Measurements from ENCODE around the gene PLXND1.

The PLXND1 gene

DNA sequence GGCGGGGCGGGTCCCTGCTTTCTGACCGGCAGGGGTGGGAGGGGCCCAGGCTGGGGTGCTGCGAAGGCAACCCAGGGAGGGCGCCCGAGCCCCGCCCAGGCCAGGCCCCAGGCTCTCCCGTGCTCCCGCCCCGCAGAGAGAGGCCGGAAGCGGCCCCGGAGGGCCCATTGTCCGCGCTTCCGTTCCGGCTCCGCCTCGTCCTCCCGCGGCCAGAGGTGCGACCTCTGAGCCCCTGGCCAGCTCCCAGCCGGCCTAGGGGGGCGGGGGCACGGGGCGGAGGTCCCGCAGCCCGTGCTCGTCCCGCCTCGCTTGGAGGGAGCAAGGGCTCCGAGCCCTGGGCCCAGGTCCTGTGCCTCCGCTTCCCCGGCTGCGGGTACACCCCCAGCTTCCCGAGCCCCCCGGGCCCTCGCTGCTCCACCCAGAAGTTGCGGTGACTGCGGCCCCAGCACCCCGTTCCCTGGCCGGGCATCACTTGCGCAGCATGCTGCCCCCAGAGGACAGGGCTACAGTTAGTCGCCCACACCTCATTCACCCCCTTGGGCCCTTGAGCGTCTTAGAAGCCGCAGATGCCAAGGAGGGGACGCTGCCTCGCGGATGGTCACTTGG is 20.4 kb upstream of the PLXND1 start:
- no peak for FAIRE-seq

DNA sequence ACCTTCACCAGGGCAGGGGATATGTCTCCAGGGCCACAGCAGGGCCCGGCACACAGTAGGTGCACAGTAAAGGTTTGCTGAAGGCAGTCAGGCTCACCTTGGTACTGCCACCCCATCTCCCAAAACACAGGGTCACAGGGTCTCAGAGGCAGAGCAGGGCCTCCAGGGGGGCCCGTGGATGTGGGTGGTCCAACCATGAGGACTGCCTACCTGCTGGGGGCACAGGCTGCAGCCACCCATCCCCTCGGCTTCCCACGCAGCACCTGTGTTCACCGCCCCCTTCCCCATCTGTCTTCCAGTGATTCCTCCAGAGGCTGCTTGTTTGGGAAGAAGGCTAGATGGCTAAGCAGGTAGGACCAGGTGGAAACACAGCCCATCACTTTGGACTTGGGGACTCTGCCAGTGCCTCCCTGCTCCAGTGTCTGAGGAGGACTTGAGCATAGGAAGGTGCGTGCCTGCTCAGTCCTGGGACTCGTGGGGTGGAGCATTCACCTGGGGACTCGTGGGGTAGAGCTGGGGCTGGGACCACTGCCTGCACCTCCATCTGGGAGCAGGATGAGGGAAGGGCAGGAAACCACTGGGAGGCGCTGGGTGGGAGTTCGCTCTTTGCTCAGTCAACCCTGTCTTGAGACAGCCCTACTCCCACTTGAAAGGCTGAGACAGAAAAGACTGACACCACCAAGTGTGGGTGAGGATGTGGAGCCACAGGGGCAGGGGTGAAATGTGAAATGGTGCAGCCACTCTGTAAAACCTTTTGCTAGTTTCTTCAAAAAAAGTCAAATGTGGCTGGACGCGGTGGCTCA is 18.8 kb upstream of the PLXND1 start:
- no peak for FAIRE-seq

DNA sequence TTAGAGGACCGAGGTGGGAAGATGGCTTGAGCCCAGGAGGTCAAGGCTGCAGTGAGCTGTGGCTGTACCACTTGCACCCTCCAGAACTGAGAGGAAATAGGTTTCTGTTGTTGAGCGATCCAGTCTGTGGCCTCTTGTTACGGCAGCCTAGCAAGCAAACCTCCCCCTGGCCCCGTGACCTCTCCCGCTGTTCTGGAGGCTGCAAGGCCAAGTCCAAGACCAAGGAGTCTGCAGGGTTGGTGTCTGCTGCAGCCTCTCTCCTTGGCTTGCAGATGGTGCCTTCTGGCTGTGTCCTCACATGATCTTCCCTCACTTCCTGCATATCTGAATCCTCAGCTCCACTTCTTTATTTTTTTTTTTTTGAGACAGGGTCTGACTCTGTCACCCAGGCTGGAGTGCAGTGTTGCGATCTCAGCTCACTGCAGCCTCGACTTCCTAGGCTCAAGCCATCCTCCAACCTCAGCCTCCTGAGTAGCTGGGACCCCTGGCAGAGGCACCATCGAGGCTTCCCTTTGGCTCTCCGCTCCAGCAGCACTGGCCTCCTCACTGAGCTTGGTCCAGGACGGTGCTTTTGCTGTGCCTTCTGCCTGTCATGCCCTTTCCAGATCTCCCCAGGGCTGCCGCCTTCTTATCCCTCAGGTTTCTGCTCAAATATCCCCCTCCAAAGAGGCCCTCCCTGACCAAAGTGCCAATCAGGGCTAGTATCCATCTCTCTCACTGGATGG is 18.0 kb upstream of the PLXND1 start:
- FAIRE-seq, result no peak

DNA sequence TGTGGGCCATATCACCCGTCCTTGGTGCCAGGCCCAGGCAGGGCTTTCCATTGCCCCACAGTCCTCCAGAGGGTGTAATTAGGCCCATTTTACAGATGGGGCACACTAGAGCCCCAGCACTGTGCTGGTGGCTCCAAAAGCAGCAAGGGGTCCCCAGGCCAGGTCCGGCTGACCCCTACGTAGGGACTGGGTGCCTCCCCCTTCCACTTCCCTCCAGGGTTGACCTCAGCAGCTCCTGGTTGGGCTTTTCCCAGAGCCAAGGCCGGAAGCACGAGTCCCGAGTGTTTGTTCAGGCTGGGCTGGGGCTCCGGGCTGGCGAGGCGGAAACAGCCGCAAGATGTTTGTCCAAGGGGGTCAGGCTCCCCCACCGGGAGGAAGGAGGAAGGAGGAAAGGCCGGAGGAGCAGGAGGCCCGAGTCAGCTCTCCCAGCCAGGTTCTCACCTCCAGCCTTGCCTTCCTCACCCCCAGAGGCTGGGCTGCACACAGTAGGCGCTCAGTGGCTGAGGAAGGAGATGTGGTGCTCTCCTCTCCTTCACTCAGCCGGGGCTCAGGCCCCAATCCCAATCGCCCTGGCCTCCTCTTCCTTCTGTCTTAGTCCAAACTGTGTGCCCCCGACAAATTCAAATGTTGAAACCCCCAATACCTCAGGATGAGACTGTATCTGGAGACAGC is 17.1 kb upstream of the PLXND1 start:
- no peak for FAIRE-seq

DNA sequence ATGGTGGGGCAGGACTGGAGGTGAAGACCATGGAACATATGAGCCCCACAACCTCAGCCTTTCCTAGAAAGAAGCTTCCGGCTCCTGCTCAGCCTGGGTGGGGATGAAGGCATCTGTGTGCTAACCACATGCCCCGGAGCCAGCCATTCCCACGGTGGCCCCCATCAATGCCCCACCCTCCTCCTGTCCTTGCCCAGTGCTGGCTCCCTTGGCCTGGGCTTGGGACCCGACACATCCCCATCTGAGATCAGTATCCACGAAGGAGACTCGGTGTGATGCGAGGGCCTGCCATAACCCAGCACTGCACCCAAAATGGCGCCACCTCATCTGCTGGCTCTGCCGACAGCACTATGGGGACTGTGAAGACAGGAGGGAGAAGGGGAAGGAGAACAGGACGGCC is 16.5 kb upstream of the PLXND1 start:
- no peak for FAIRE-seq

DNA sequence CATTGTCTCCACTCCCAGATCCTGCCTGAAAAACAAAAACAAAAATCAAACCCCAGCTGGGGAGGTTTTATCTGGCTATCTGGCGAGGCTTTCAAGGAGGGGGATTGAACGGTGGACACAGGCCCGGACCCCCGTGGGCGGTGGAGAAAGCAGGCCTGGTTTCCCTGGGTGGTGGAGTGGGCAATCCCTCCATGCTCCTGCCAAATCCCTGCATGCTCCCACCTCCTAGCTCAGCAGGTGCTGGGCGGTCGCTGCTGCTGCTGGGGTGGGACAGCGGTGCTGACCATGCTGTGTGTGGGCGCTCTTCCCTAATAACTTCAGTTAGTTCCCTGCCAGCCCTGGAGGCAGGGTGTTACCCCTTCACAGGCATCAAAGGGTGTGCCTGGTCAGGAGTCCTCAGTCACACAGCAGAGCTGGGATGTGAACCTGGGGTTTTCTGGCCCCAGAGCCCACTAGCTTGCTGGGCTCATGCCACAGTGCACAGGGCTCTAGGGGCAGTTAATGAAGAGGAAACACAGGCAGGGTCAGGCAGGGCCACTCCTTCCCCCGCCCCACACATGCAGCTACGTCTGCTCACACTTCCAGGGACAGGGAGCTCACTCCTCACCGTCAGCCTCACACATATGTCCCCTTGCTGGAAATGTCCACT is 15.9 kb upstream of the PLXND1 start:
- no peak for FAIRE-seq

DNA sequence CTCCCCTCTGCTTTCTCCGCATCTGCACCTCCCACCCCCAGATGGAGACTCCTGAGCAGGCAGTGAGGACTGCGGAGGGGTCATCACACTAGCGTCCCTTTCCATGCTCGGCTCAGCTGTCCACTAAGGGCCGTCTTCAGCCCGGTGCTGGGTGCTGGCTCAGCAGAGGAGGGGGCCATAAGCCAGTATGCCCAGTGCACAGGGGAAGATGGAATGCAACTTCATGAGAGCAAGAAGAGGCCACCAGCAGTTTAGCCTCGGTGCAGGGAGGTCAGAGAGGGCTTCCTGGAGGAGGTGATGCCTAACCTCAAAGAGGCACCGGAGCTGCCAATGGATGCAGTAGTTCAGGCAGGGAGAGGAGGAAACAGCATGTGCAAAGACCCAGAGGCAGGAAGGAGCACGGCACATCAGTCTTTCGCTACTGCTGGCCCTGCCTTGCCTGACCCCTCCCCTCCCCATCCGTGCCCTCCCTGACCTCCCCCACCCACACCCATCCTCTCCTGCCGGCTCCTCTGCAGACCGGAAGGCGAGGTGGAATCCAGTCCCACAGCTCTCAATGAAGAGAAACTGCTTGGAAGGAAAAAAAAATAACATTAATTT is 15.2 kb upstream of the PLXND1 start:
- no peak for FAIRE-seq

DNA sequence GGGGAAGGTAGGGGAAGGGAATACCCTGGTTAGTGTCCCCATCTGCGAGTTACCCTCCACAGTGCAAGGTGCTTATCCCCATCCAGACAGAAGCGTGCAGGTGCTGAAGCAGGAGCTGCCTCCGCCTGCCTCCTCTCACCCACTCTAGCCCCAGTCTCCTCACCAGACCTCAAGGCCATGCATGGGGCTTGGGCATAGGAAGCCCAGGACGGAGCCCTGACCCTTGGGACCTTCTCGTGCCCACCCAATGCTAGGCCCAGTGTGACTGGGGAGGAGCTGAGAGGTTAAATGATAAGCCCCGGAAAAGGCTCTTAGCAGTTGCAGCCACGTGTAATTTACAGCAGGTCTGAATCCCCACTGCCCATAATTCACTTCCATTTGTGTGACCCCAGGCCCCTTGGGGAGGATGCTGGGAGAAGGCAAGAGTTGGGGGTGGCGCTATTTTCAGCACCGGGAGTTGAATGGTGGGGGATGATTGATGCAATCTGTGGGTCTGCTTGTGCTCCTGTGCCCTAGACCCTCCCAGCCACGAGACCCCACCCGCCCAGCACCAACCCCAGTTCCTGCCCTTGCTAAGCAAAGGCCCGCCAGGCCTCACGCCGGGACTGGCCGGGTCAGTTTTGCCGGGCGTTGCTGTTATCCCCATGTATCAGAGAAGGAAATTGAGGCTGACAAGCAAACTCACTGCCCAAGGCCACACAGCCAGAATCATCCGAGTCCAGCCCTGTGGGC is 14.5 kb upstream of the PLXND1 start:
- no peak for FAIRE-seq

DNA sequence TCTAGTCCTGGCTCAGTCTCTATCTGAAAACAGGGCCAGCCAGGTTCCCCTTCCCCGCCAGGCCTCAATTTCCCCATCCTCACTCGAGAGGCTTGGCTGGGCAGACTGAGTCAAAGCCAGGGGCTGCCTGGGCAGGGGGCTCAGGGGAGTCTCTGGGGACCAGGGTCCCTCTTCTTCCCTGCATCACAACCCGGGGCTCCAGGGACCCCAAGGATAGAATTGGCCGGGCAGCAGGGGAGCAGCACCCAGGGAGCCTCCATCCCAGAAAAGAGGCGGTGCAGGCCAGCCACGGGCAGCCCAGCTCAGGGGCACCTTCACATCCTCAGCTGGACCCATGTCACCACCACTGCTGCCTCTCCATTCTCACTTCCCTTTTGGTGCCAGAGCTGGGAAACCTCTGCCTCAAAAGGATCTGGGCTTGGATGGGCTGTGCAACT is 13.3 kb upstream of the PLXND1 start:
- no peak for FAIRE-seq

DNA sequence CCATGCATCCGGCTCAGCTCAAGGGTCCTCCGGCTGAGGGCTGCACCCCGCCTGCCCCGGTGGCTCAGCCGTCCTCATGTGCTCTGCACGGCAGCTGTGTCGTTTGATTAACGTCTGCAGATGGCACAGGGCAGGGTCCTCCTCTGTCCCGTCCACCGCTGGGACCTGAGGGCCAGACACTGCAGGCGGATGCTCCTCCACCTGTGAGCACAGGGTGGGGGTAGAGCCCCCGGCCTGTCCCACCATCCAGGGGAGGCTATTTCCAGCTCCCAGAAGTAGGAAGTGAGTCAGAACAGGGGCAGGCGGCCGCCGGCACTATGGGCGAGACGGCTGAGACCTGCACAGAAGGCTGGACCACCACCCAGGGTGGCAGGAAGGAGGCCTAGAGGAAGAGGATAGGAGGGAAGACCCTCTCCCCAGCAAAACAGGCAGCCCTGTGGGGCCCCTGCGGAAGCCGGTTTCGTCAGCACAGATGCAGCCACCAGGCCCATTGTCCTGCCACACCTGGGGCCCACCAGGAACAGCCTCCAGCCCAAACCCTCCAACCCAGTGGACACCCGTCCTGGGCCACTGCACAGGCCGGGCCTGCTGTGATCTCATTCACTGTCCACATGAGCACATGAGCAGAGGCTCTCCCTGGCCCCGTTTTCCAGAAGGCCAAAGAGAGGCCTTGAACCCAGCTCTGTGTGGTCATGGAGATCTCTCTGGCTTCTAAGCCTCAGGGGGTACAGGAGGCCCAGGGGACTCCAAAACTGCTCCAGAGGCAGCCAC is 12.6 kb upstream of the PLXND1 start:
- no peak for FAIRE-seq

DNA sequence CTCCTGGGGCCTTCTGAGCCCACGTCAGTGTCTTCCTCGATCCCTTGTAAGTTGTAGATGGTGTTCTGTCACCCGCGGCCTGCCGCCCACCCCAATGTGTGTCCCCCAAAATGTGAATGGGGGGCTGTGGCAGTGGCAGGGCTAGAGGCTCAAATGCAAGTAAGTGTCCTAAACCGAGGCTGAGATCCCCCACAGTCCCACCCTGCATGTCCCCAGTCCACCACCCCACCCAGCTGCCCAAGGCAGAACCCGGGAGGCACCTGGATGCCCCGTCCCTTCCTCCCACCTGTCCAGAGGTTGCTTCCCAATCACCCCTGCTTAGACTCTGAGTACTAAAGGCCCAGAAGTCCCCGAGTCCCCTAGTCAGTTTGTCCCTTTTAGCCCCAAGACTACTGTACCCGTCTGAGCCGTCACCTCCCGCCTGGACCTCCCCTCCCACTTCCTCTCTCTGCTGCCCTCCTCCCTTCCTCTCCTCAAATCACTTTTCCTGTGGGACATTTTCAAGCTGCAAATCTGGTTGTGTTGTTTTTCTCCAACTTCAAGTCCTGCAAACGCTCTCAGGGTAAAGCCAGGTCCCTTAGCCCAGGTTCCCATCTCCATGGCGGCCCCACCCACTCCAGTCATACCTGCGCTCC is 11.8 kb upstream of the PLXND1 start:
- no peak for FAIRE-seq

DNA sequence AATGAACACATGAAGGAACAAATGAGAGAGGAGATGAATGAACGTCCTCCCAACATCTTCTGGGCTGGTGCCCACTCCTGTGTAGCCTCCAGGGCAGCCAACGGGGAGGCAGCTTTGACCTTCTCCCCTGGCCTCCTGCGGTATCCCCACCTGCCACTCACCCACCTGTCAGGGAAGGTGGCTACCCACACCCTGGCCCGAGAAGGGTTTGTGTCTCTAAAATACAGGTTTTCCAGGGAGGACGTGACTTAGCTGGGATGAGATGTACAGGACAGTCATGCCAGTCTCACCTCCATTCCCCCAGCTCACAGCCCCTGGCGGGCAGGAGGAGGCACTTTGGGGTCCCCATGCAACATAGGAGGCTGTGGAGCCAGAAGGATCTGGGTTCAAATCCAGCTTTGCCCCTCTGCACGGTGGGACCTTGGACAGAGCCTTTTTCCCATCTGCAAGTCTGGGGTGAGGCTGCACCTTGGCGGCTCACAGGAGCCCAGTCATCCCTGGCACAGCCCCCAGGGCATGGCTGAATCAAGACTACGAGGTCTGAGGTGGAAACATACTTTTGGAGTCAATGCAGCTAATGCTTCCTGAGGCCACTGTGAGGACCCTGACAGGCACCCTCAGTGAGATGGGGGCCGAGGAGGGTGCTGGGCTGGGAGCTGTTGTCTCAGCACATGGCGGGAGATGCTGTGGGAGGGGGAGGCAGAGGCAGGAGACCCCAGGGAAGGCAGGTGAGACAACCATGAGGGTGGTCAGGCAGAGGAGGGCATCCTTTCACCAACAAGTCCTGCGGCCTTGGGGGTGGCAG is 11.1 kb upstream of the PLXND1 start:
- FAIRE-seq, result no peak

DNA sequence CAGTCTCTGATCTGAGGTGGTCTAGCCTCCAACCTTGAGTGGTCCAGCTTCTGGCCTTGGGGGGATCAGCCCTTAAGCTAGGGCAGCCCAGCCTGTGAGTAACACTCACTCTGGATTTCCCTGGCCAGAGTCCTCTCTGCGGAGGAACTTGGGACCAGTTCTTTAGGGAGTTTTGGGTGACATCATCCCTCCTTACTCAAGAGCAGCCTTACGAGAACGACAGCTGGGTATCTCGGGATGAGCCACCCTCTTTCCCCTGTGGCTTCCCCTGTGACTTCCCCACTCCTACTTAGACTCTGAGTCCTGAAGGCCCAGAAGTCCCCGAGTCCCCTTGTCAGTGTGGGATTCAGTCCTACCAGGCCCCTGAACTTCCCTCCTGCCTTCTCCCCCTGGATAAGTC is 10.2 kb upstream of the PLXND1 start:
- FAIRE-seq, result no peak

DNA sequence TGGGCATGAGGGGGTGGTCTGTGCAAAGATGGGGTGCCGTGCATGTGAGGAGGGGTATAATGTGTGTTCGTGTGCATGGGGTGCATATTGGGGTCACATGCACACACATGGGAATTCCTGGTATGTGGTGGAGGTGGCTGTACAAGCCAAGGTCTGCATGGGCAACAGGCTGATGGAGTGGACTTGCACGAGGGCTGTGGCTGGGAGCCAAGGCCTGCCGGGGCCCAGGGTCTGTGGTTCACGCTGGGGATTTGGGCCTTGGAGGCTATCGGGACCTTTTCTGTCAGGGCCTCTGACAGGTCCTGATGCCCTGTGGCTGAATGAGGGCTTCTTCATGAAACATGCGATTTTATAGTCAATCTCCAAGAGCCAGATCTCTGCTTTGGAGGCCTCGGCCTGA is 9.8 kb upstream of the PLXND1 start:
- no peak for FAIRE-seq

DNA sequence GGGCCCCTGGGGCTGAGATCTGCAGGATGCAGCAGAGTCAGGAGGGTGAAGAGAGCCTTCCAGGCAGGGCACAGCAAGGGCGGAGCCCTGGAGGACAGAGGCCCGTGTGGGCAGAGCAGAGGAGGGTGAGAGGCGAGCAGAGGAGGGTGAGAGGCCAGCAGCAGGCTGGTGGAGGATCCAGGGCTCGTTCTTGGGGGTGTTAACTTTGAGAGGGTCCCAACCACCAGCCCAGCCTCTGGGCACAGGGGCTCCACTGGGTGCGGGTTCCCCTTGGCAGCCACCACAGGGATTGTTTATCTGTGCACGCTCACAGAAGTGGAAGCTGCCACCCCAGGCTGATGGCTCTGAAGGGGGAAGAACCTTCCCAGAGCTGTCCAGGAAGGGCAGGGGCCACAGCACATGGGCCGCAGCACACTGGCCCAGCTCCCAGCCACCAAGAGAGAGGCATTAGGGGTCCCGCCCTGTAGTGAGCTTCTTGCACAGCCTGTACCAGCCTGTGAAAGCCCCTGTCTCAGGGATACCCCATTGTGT is 9.3 kb upstream of the PLXND1 start:
- no peak for FAIRE-seq

DNA sequence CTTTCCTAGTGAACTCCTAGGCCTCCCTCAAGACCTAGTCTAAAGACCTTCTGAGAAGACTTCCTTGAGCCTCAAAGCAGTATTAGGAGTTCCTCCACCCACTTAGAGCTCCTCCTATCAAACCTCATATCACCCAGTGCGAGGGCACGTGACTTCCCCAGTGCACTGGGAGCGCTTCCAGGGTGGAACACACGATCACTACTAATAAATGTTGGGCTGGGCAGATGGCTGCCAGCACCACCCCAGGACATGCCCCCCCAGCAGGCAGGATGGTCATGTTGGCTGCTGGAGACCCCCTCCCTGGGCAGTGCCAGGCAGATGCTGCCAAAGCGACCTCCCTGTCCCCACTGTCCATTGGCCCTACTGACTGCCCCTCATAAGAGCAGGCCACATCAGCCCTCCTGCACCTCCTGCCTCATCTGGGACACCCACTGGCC is 8.5 kb upstream of the PLXND1 start:
- FAIRE-seq, result no peak

DNA sequence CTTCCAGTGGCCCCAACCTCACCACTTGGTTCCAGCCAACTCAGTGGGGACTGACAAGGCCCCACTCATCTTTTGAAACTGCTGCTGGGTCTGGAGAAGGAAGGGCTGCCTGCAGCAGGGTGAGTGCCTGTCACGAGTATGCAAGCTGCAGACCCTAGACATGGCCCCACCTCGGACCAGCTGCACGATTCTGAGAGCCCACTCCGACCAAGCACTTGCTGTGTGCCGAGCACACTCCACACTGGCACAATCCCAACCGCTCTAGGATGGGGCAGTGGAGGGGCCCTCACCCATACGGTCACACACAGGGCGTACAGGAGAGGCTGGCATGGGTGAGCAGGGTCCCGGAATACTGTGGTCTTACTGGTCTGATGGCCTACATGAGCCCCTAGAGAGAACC is 8.0 kb upstream of the PLXND1 start:
- FAIRE-seq, result no peak

DNA sequence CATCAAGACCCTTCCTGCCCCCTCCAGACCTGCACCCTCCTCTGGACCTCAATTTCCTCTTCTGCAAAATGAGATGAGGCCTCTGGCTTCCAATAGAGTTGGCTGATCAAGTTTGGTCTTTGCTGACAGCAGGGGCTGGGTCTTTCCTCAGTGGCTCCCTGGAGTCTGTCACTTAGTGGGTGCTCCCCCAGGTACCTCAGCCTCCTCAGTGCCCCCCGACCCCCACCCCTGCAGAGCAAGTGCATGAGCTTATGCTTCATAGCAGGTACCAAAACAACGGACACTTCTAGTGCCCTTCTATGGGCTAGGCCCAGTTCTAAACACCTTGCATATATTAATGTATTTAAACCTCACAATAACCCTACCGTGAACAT is 6.9 kb upstream of the PLXND1 start:
- FAIRE-seq, result no peak

All from islet of Langerhans (tissue), 1 donor.